Central memory CD8-positive, alpha-beta T cell (primary cell): ENCODE data around the gene TH.

Experiments
- ATAC-seq: fragments of 150-1000 bp; cut with Tn5 transposase; replicated peaks from 2 replicates; pipeline ENCODE4 v1.10.0; 2022; ENCODE audit warnings: mild to moderate bottlenecking, moderate FRiP score, moderate number of reproducible peaks; ENCODE audit not compliant: poor library complexity, severe bottlenecking; ENCODE audit errors: extremely low read depth
- DNase-seq, 2 donors: peaks; one replicate each; pipeline ENCODE4 v3.0.0; 2021; ENCODE audit warnings: low spot score in 2 of 2
- H3K27ac Mint-ChIP-seq: one replicate; pipeline ENCODE4 v1.8.0; 2022; ENCODE audit warnings: low read depth, mild to moderate bottlenecking, moderate library complexity, mixed read lengths
- H3K27me3 Mint-ChIP-seq: one replicate; pipeline ENCODE4 v1.8.0; 2022; ENCODE audit warnings: mixed read lengths
- H3K36me3 Mint-ChIP-seq: one replicate; pipeline ENCODE4 v1.8.0; 2022; ENCODE audit warnings: mild to moderate bottlenecking, moderate library complexity, mixed read lengths; ENCODE audit not compliant: insufficient read depth
- H3K4me1 Mint-ChIP-seq: one replicate; pipeline ENCODE4 v1.8.0; 2022; ENCODE audit warnings: mixed read lengths
- H3K4me3 Mint-ChIP-seq: one replicate; pipeline ENCODE4 v1.8.0; 2022; ENCODE audit warnings: mild to moderate bottlenecking, moderate library complexity, mixed read lengths
- H3K9me3 Mint-ChIP-seq: one replicate; pipeline ENCODE4 v1.8.0; 2022; ENCODE audit warnings: mixed read lengths

The TH gene

DNA sequence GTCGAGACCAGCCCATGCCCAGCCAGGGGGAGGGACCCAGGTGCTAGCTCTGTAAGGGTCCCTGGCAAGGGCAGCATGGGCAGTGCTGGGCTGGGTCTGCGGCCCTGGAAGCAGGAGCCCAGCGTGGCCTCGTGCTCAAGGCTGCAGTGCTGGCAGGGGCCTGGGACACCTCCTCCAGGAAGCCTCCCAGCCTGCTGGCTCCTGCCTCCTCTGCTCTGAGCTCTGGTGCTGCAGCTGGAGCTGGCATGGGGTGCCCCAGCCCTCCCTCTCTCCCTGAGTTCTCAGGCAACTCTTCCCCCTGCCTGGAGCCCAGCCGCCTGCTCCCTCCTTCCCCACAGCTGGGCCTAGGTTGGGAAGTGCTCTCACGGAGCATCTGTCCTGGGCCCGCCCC is 17.4 kb downstream of the TH start:
- ATAC-seq (no peak), DNase-seq (no peak)
- Mint-ChIP-seq H3K4me1 (peaks cover 14% of the 10 kb centered on the region), H3K4me3 (no peak overlapping the region), H3K9me3 (no peaks in the 10 kb centered on the region), H3K27ac (no peak overlapping the region), H3K27me3 (peaks cover 28% of the 10 kb centered on the region), H3K36me3 (no peaks in the 10 kb centered on the region)

DNA sequence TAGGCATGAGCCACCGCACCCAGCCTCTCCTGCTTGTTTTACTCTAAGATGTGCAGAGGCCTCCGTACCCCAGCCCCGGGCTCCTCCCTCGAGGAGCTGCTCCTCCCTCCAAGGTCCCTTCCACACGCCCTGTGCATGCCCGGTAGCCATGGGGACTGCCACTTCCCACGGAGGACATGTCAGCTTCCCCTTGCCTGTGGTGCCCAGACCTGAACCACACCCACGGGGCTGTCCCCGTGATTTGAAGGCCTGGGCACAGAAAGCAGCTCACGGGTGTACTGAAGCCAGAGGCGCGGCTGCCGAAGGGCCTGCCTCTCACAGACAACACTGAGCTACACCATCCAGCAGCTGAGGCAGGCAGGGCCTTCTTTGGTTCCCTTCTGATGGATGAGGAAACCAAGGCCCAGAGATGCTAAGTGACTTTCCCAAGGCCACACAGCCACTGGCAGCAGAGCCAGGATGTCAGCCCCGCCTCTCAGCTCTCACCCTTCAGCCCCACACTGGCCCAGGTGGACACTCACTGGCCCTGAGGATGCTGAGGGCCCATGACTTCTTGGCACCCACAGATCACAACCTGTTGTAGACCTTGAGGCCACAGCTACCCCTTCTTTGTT is 17.9 kb downstream of the TH start:
- H3K27ac Mint-ChIP-seq: no peak overlapping the region
- no peaks in the 10 kb centered on the region for H3K36me3 Mint-ChIP-seq
- ATAC-seq: no peak

DNA sequence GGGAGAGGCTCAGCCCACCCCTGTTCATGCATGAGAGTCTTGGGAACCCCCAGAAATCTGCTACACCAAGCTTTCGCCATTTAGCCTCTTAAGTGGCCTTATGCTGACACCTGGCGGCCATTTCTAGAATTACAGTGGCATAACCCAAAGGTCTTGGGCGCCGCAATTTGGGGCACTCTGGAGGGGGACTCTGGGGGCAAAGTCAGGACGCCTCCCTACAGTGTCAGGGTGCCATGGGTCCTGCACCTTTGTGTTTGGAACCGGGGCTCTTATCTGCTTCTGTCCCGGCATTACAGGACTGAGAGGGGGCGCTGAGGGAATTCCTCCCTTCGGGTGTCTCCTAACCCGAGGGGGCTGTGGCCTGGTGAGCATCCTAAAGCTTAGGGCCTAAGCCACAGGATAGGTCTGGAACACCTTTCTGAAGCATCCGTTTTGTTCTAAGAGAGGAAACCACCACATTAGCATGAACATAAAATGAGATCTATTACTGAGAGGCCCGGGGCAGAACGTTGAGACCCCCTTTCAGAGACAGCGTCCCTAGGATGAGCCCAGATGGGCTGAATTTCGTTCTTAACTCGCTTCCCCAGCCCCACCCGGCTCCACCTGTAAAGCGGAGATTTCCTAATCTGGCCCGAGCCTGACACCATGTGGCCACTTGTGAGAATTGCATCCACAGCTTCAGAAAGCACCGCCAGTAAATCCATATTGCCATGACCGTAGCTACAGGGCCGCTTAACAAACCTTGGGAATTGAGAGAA is 19.9 kb downstream of the TH start:
- Mint-ChIP-seq H3K27me3 (peaks cover 50% of the 10 kb centered on the region), H3K4me3 (peak overlapping the region; percentile 37), H3K4me1 (peaks cover 14% of the 10 kb centered on the region), H3K9me3 (no peaks in the 10 kb centered on the region), H3K36me3 (no peaks in the 10 kb centered on the region), H3K27ac (no peak overlapping the region)
- ATAC-seq (peak; percentile 78), DNase-seq (peak; percentile 76 to 78)

More for the DNA sequence above, 17.9 kb downstream of the TH start:
- peaks cover 14% of the 10 kb centered on the region for H3K4me1 Mint-ChIP-seq
- peaks cover 33% of the 10 kb centered on the region for H3K27me3 Mint-ChIP-seq
- H3K4me3 Mint-ChIP-seq: no peak overlapping the region
- no peaks in the 10 kb centered on the region for H3K9me3 Mint-ChIP-seq
- no peak for DNase-seq

DNA sequence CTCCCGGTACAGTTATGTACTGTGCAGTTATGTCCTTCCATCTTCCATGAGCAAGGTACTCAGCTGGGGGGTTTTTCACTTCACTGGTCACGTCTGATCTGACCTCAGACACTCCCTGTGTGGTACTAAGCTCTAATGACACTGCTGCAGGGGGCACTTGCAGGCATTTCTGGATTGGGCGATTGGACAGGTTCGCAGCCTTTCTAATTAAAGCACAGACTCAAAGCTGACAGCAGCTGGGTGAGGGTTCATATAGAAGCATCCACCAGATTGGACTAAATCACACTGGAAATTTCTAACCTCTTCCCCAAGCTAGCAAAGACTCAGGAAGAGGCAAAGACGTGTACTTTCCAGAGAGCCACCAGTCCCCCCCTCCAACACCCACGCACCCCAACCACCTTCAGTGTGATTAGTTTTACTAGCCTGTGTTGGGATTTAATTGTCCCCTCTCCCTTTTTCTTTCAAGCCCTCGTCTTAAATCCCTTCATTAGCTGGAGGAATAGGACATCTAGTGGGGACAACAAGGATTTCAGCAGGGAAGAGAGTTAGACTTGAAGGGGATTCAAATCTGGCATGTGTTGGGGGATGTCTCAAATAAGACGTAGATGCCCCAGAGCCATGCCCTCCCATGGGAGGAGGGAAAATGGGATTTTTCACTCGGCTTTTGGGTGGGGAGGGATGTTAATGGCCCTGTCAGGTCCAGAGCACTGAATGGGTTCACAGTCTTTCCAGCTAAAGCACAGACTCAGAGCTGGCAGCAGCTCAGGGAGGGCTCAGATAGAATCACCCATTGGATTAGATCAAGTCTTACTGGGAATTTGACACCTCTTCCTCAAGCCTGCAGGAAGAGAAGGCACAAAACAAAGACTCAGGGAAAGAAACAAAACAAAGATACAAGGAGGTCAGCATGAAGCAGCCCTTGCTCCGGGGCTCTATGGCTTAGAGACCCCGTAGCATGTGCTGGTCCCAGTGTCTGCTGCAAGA is 21.5 kb downstream of the TH start:
- Mint-ChIP-seq H3K4me1 (peaks cover 14% of the 10 kb centered on the region), H3K36me3 (peaks cover 1% of the 10 kb centered on the region), H3K27ac (no peak overlapping the region), H3K9me3 (no peaks in the 10 kb centered on the region), H3K4me3 (no peak overlapping the region), H3K27me3 (peaks cover 63% of the 10 kb centered on the region)
- ATAC-seq: no peak
- no peak for DNase-seq

- peaks cover 70% of the 10 kb centered on the region for H3K27me3 Mint-ChIP-seq
- peaks cover 14% of the 10 kb centered on the region for H3K4me1 Mint-ChIP-seq
- H3K27ac Mint-ChIP-seq: no peak overlapping the region
- peaks cover 1% of the 10 kb centered on the region for H3K36me3 Mint-ChIP-seq
- no peak for ATAC-seq
- H3K4me3 Mint-ChIP-seq: no peak overlapping the region
- no peaks in the 10 kb centered on the region for H3K9me3 Mint-ChIP-seq
- DNase-seq: no peak
Measured at GRCh38 chr11:2149460-2149859, 22.2 kb downstream of the TH start.

- no peak overlapping the region for H3K27ac Mint-ChIP-seq
- no peaks in the 10 kb centered on the region for H3K9me3 Mint-ChIP-seq
- H3K36me3 Mint-ChIP-seq: peaks cover 1% of the 10 kb centered on the region
- H3K27me3 Mint-ChIP-seq: peaks cover 74% of the 10 kb centered on the region
- DNase-seq (no peak), ATAC-seq (no peak)
- peaks cover 14% of the 10 kb centered on the region for H3K4me1 Mint-ChIP-seq
- H3K4me3 Mint-ChIP-seq: no peak overlapping the region
Measured at GRCh38 chr11:2148595-2148994, 23.0 kb downstream of the TH start.

DNA sequence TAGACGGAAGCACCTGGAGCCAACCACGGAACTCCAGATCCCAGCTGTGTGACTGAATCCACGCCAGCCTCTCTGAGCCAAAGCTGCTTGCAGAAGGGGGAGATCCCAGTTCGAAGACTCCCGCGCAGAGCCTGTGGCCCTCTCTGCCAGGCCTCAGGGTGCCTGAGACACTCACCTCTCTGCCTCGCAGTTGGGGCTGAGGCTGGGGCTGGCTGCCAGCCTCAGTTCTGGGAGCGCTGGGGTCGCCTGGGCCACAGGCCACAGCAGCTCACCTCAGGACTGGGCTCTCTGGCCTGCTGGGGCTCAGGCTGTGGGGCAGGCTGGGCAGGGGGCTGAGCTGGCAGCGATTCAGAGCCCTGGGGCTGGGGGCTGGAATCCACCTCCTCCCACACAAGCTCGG is 24.2 kb downstream of the TH start:
- DNase-seq: no peak
- no peak overlapping the region for H3K4me3 Mint-ChIP-seq
- no peak overlapping the region for H3K27ac Mint-ChIP-seq
- H3K27me3 Mint-ChIP-seq: peaks cover 86% of the 10 kb centered on the region
- H3K9me3 Mint-ChIP-seq: no peaks in the 10 kb centered on the region
- no peak for ATAC-seq
- H3K4me1 Mint-ChIP-seq: peaks cover 14% of the 10 kb centered on the region
- H3K36me3 Mint-ChIP-seq: peaks cover 5% of the 10 kb centered on the region

DNA sequence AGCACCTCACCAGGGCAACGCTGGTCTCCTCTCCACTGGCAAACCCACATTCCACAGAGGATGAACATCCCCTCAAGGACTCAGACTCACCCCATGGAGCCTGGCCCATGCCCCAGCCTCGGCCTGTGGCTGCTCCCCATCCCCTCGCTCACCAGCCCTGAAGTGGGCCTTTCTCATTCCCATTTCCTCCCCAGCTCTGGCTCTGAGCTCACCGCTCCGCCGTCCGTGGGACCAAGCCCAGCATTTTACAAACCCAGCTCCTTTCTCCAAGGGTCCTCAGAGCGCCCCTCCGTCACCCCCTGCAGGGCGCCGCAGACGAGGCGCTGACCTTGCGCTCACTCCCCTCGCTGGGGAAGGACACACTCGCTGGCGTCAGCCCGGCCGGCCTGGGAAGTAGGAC is 25.6 kb downstream of the TH start:
- no peak for ATAC-seq

GRCh38 chr11:2144544-2145248 is 26.9 kb downstream of the TH start:
- DNase-seq (no peak), ATAC-seq (no peak)
- H3K4me3 Mint-ChIP-seq: no peak overlapping the region
- no peaks in the 10 kb centered on the region for H3K4me1 Mint-ChIP-seq
- H3K27ac Mint-ChIP-seq: no peak overlapping the region
- peaks cover 5% of the 10 kb centered on the region for H3K36me3 Mint-ChIP-seq
- H3K9me3 Mint-ChIP-seq: no peaks in the 10 kb centered on the region
- H3K27me3 Mint-ChIP-seq: peaks cover 86% of the 10 kb centered on the region

More for the DNA sequence above, 25.6 kb downstream of the TH start:
- Mint-ChIP-seq H3K36me3 (peaks cover 5% of the 10 kb centered on the region), H3K27me3 (peaks cover 95% of the 10 kb centered on the region), H3K9me3 (no peaks in the 10 kb centered on the region), H3K4me1 (peaks cover 2% of the 10 kb centered on the region), H3K4me3 (no peak overlapping the region), H3K27ac (no peak overlapping the region)
- no peak for DNase-seq

GRCh38 chr11:2143799-2144543 is 27.6 kb downstream of the TH start:
- H3K36me3 Mint-ChIP-seq: peaks cover 5% of the 10 kb centered on the region
- DNase-seq (no peak), ATAC-seq (no peak)
- no peaks in the 10 kb centered on the region for H3K4me1 Mint-ChIP-seq
- no peak overlapping the region for H3K4me3 Mint-ChIP-seq
- H3K27ac Mint-ChIP-seq: no peak overlapping the region
- H3K27me3 Mint-ChIP-seq: peaks cover 79% of the 10 kb centered on the region
- H3K9me3 Mint-ChIP-seq: no peaks in the 10 kb centered on the region

DNA sequence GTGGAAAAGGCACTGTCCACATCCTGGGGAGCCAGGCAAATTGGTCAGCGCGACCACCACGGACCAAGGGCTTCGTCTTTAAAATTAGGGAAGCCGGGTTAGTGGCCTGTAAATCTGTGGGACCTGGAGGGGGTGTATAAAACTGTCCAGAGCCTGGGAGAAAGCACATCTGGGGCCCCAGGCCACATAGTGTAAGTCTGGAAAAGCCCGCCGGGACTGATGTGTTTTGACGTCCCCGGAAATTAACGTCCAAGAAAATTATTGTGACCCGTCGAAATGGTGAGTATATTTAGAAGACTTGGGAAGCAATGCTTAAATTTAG is 28.2 kb downstream of the TH start:
- no peak overlapping the region for H3K4me3 Mint-ChIP-seq

More for the DNA sequence above, 28.2 kb downstream of the TH start:
- ATAC-seq (no peak), DNase-seq (no peak)
- Mint-ChIP-seq H3K27ac (no peak overlapping the region), H3K4me1 (no peaks in the 10 kb centered on the region), H3K27me3 (peaks cover 74% of the 10 kb centered on the region), H3K36me3 (peaks cover 7% of the 10 kb centered on the region), H3K9me3 (no peaks in the 10 kb centered on the region)
